Heart left ventricle (tissue), 16 donors: Measurements from ENCODE around the gene SYTL5. TPM values are rescaled to one million over a fixed set of nuclear protein-coding genes. Genes with fewer than 3 reads are reported as not detected.

ENCODE experiments used
- ATAC-seq, 4 donors: fragments of 200-7000 bp; cut with Tn5 transposase; one replicate each; pipeline ENCODE4 v1.9.1; 2020 to 2022; ENCODE audit warnings: moderate library complexity in 4 of 4, mild to moderate bottlenecking in 3 of 4, moderate number of reproducible peaks in 1 of 4
- DNase-seq, 5 donors: peaks; one replicate each; pipeline ENCODE4 v3.0.0-alpha.2; 2020
- H3K27ac ChIP-seq, 12 donors: fragments of 200-600 bp; sonication (generic) in 4 of 12; one replicate each; pipeline versions ENCODE4 v1.5.0 to v1.8.0; 2016 to 2022; ENCODE audit warnings: mild to moderate bottlenecking in 2 of 12
- H3K27me3 ChIP-seq, 9 donors: fragments of 200-600 bp; sonication (generic) in 2 of 9; one replicate each; pipeline versions ENCODE4 v1.5.1 to v1.8.0; 2016 to 2022; ENCODE audit warnings: mild to moderate bottlenecking in 3 of 9
- H3K36me3 ChIP-seq, 9 donors: fragments of 200-600 bp; sonication (generic) in 2 of 9; one replicate each; pipeline versions ENCODE4 v1.5.0 to v1.8.0; 2018 to 2022; ENCODE audit warnings: mild to moderate bottlenecking in 2 of 9
- H3K4me1 ChIP-seq, 12 donors: fragments of 200-600 bp; sonication (generic) in 4 of 12; one replicate each; pipeline versions ENCODE4 v1.5.0 to v1.8.0; 2016 to 2022; ENCODE audit warnings: mild to moderate bottlenecking in 3 of 12
- H3K4me3 ChIP-seq, 12 donors: fragments of 200-600 bp; sonication (generic) in 4 of 12; one replicate each; pipeline versions ENCODE4 v1.5.0 to v1.8.0; 2017 to 2022; ENCODE audit warnings: mild to moderate bottlenecking in 9 of 12, moderate library complexity in 4 of 12
- H3K9me3 ChIP-seq, 12 donors: fragments of 200-600 bp; sonication (generic) in 4 of 12; one replicate each; pipeline versions ENCODE4 v1.5.0 to v1.8.0; 2016 to 2022; ENCODE audit warnings: mild to moderate bottlenecking in 1 of 12
- CTCF ChIP-seq, 12 donors: fragments of 200-600 bp; sonication (generic) in 4 of 12; IDR thresholded peaks; one replicate each; pipeline versions ENCODE4 v1.5.0 to v1.8.0; 2018 to 2022; ENCODE audit warnings: antibody characterized with exemption in 12 of 12, mild to moderate bottlenecking in 5 of 12
- POLR2A ChIP-seq, 2 donors: fragments of 450-650 bp; IDR thresholded peaks; one replicate each; pipeline ENCODE4 v1.6.1; 2017; ENCODE audit warnings: antibody characterized with exemption in 2 of 2, mild to moderate bottlenecking in 2 of 2, moderate library complexity in 2 of 2
- WGBS, 4 donors: extraction: QIAGEN DNeasy Blood & Tissue Kit in 2 of 4; methylation state at CpG; one replicate each; pipeline versions ENCODE4 v1.1.5 to v1.1.7; 2013 to 2018; 5-methylcytosine and 5-hydroxymethylcytosine counted together
- intact Hi-C, 10 donors: fragments of 100-400 bp; cut with DNase I; formaldehyde crosslinking; loops; one replicate each; pipeline versions ENCODE4 v1.11.1 to v1.14.2; 2022
- polyA plus RNA-seq, 2 donors: library from polyadenylated mRNA; stranded (reverse); fragments of 200-250 nt; gene quantifications; one replicate each; pipeline ENCODE4 v1.2.3, GENCODE V29; 2013
- total RNA-seq, 9 donors: library from RNA; depleted of rRNA in 2 of 9; stranded (reverse); fragments of >200 nt in 2 of 9; fragmentation: NEBNext Ultra II Directional in 3 of 9; extraction: Animal tissue kit (Norgen Biotek cat#: 25700) in 3 of 9; gene quantifications; one replicate each; pipeline versions ENCODE4 v1.1.0 to v1.2.4, GENCODE V29; 2016 to 2023
- donor health status: ischemic (EF 13 %, LVEDD 7.1; RV severe dilation, severe dysfunction).
- donor health status: healthy with polysubstance abuse.
- donor health status: DM: no; HTN: yes; CAD: no.
- donor health status: DM: no; HTN: no; CAD: no.
- donor health status: ischemic (EF 25% LVEDD 6.9; RV normal size, moderate dysfunction).
- donor health status: ischemic (EF 25% LVEDD 5.7; RV mildly dilated, moderate dysfunction).
- donor health status: healthy.
- donor health status: DM: yes; HTN: yes; CAD: no.
- donor health status: ischemic (EF 35%, LVEDD 5.7; RV mildly dilated, moderate dysfunction).
- donor health status: nonischemic (EF 11% LVEDD 7.7; RV severe dilation, severe dysfunction).
- donor health status: DM: yes; HTN: yes; CAD: no.
- donor health status: PGD.
- donor health status: ischemic (EF 29% LVEDD 5.4; RV normal size, mild dysfunction).
- donor health status: nonischemic (EF 23%, LVEDD 6.1; RV moderate dilation, normal function).

Gene SYTL5
- total and polyA plus RNA-seq, 11 donors, result 0.04 to 2.8 (median 0.29) TPM; not detected in 2

- no peak overlapping the region for H3K4me3 ChIP-seq
- no peaks in the 10 kb centered on the region for H3K36me3 ChIP-seq
- H3K27me3 ChIP-seq, result no peaks in the 10 kb centered on the region
- whole genome bisulfite sequencing, 4 donors, result 37 to 56% (median 47%) methylated on average over 6 of the region's 6 CpGs
- H3K4me1 ChIP-seq, result no peaks in the 10 kb centered on the region
- ATAC-seq, result no peak
- TF ChIP-seq POLR2A (IDR thresholded peaks at IDR 0.05) (no peak), CTCF (IDR thresholded peaks at IDR 0.05) (no peak)
- no peaks in the 10 kb centered on the region for H3K9me3 ChIP-seq
- no peak for DNase-seq
- H3K27ac ChIP-seq, result no peak overlapping the region
- intact Hi-C loops, result no loop called here
Observed at GRCh38 chrX:38108364-38108763, 102.0 kb downstream of the SYTL5 start.

GRCh38 chrX:38109042-38109898, 102.9 kb downstream of the SYTL5 start:
- TF ChIP-seq POLR2A (IDR thresholded peaks at IDR 0.05), result no peak
- TF ChIP-seq CTCF (IDR thresholded peaks at IDR 0.05), result no peak
- DNase-seq (no peak), ATAC-seq (no peak)
- H3K4me3 ChIP-seq, result no peak overlapping the region
- intact Hi-C loops, result no loop called here
- H3K36me3 ChIP-seq, result no peaks in the 10 kb centered on the region
- H3K27me3 ChIP-seq, result no peaks in the 10 kb centered on the region
- H3K9me3 ChIP-seq, result no peaks in the 10 kb centered on the region
- no peak overlapping the region for H3K27ac ChIP-seq
- no peaks in the 10 kb centered on the region for H3K4me1 ChIP-seq
- WGBS, 4 donors, result 67 to 97% (median 83%) methylated on average over 4 of the region's 4 CpGs

GRCh38 chrX:38110231-38110630, 103.9 kb downstream of the SYTL5 start:
- Histone ChIP-seq H3K4me3 (no peak overlapping the region), H3K9me3 (no peaks in the 10 kb centered on the region), H3K4me1 (no peaks in the 10 kb centered on the region), H3K27me3 (no peaks in the 10 kb centered on the region), H3K27ac (no peak overlapping the region), H3K36me3 (no peaks in the 10 kb centered on the region)
- TF ChIP-seq POLR2A (IDR thresholded peaks at IDR 0.05) (no peak), CTCF (IDR thresholded peaks at IDR 0.05) (no peak)
- 53 to 69% (median 61%) methylated on average over 6 of the region's 6 CpGs for WGBS, 4 donors
- intact Hi-C loops, result no loop called here
- ATAC-seq, result no peak
- no peak for DNase-seq

GRCh38 chrX:38111196-38111595, 104.8 kb downstream of the SYTL5 start:
- no peak for DNase-seq
- Histone ChIP-seq H3K4me1 (no peaks in the 10 kb centered on the region), H3K27ac (no peak overlapping the region), H3K36me3 (no peaks in the 10 kb centered on the region), H3K27me3 (no peaks in the 10 kb centered on the region), H3K4me3 (no peak overlapping the region), H3K9me3 (no peaks in the 10 kb centered on the region)
- TF ChIP-seq CTCF (IDR thresholded peaks at IDR 0.05) (no peak), POLR2A (IDR thresholded peaks at IDR 0.05) (no peak)
- 84 to 99% (median 90%) methylated on average over 5 of the region's 5 CpGs for WGBS, 4 donors
- no peak for ATAC-seq
- intact Hi-C loops, result no loop called here
